ENCODE results near the gene CHRNB1. TPM values are rescaled to one million over a fixed set of nuclear protein-coding genes. Genes with fewer than 3 reads are reported as not detected.

Gene CHRNB1
- total RNA-seq, 1 experiment from 2014 or later = 12.7 TPM

DNA sequence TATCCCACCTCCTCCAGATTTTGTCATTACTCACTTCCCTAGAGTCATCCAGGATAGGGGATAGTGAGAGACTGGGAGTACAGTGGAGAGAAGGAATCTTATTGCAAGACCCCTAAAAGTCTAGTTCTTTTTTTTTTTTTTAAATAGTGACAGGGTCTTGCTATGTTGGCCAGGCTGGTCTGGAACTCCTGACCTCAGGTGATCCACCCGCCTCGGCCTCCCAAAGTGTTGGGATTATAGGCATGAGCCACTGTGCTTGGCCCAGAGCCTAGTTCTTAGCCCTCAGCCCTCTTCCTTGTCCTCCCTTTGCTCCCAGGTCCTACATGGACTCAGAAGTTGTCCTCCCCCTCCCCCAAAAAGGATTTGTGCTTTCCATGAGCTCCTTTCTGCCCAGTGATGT lies 2.7 kb upstream of the CHRNB1 start:
- no peak for DNase-seq
- Histone ChIP-seq H3K4ac (ENCODE audit: low read depth, low read length) (no peak overlapping the region), H2BK12ac (ENCODE audit: insufficient read length, low read depth, low read length) (no peak overlapping the region), H4K91ac (ENCODE audit: insufficient read length, low read depth, low read length) (no peak overlapping the region), H3K27ac (ENCODE audit: insufficient read length, low read depth, low read length) (no peak overlapping the region), H2AK5ac (ENCODE audit: insufficient read length, low read length) (no peak overlapping the region), H3K56ac (ENCODE audit: insufficient read length, low read depth, low read length) (no peak overlapping the region), H3K4me2 (ENCODE audit: insufficient read depth, insufficient read length, low read length) (no peak overlapping the region), H3K79me2 (ENCODE audit: insufficient read depth, low read length) (no peaks in the 10 kb centered on the region), H2BK120ac (ENCODE audit: low read depth, low read length, poor library complexity, severe bottlenecking) (no peak overlapping the region), H4K8ac (replicated peaks; ENCODE audit: insufficient read length, low read depth, low read length) (no peak overlapping the region), H2AFZ (ENCODE audit: low read length) (no peak overlapping the region), H3K4me1 (ENCODE audit: insufficient read depth, low read length) (no peaks in the 10 kb centered on the region; the same call in 1 of the 2 replicates), H3K23me2 (ENCODE audit: insufficient read length, low read depth, low read length, poor library complexity, severe bottlenecking) (peaks cover 33% of the 10 kb centered on the region), H4K20me1 (ENCODE audit: control insufficient read depth, insufficient read depth, insufficient read length) (no peaks in the 10 kb centered on the region), H3K9me3 (ENCODE audit: control insufficient read depth, low read depth, low read length) (no peaks in the 10 kb centered on the region), H4K5ac (ENCODE audit: insufficient read length, low read depth, low read length) (no peak overlapping the region), H3K23ac (ENCODE audit: insufficient read length, low read depth, low read length) (no peak overlapping the region), H3K9ac (ENCODE audit: extremely low read depth, insufficient read length, low read length) (no peak overlapping the region), H2BK20ac (ENCODE audit: low read depth, low read length, poor library complexity, severe bottlenecking) (no peak overlapping the region), H3K18ac (ENCODE audit: insufficient read length, low read depth, low read length) (no peak overlapping the region), H2BK15ac (ENCODE audit: low read depth, low read length) (no peak overlapping the region), H3K14ac (ENCODE audit: insufficient read depth, low read length) (no peak overlapping the region), H2BK5ac (ENCODE audit: insufficient read length, low read length) (no peak overlapping the region), H3K27me3 (ENCODE audit: insufficient read depth, low read length) (peaks cover 8% of the 10 kb centered on the region), H3T11ph (ENCODE audit: low read length) (no peak overlapping the region), H3K79me1 (ENCODE audit: insufficient read depth, low read depth, low read length, poor library complexity, severe bottlenecking) (no peaks in the 10 kb centered on the region)
- Mint-ChIP-seq H3K4me1 (peaks cover 41 to 55% of the 10 kb centered on the region in 2 experiments), H3K36me3 (ENCODE audit: insufficient read depth in 1 of 3, low read depth in 3 of 3) (peaks cover 0 to 13% (median 2%) of the 10 kb centered on the region in 3 experiments; a peak in 3 of 7 replicates), H3K4me3 (peak overlapping the region in 1 of 2 experiments; percentile 10; a peak in 2 of 5 replicates), H3K27ac (no peak overlapping the region), H3K27me3 (ENCODE audit: low read depth) (peaks cover 32% of the 10 kb centered on the region), H3K9me3 (no peaks in the 10 kb centered on the region; a peak in 1 of 5 replicates)
- TF ChIP-seq, protein P1, sequence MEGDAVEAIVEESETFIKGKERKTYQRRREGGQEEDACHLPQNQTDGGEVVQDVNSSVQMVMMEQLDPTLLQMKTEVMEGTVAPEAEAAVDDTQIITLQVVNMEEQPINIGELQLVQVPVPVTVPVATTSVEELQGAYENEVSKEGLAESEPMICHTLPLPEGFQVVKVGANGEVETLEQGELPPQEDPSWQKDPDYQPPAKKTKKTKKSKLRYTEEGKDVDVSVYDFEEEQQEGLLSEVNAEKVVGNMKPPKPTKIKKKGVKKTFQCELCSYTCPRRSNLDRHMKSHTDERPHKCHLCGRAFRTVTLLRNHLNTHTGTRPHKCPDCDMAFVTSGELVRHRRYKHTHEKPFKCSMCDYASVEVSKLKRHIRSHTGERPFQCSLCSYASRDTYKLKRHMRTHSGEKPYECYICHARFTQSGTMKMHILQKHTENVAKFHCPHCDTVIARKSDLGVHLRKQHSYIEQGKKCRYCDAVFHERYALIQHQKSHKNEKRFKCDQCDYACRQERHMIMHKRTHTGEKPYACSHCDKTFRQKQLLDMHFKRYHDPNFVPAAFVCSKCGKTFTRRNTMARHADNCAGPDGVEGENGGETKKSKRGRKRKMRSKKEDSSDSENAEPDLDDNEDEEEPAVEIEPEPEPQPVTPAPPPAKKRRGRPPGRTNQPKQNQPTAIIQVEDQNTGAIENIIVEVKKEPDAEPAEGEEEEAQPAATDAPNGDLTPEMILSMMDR (conservative IDR thresholded peaks at IDR 0.05) = no peak
- no CpG with 5 or more reads among the region's 2 CpGs for WGBS (ENCODE audit: extremely low coverage, insufficient read length, low lambda C conversion rate)
